HepG2 (cell line): Measurements from ENCODE around the gene CNTROB. TPM values are rescaled to one million over a fixed set of nuclear protein-coding genes. Genes with fewer than 3 reads are reported as not detected.

ENCODE experiments used
- ATAC-seq: fragments of 200-7000 bp; cut with Tn5 transposase; 3 replicates; pipeline ENCODE4 v1.9.1; 2020; ENCODE audit warnings: mild to moderate bottlenecking, moderate library complexity
- BruUV-seq: library from RNA; stranded (reverse); fragments of 400-500 nt; replicated peaks from 2 replicates; lab custom pipeline; 2021; lab: Mats Ljungman, UMichigan
- CTCF ChIA-PET: fragments of 300-600 bp; formaldehyde crosslinking; extraction: SDS; loops from one replicate; lab custom pipeline; 2021; ENCODE audit warnings: low total read pairs, inconsistent platforms, low intra/inter-chr PET ratio; lab: Yijun Ruan, JAX
- POLR2A ChIA-PET: fragments of 350-600 bp; sonication (Branson Sonifier 250); formaldehyde crosslinking; loops from one replicate; lab custom pipeline; 2020; ENCODE audit warnings: antibody characterized with exemption, inconsistent platforms; lab: Yijun Ruan, JAX
- DNase-seq: peaks from one replicate; pipeline ENCODE4 v3.0.0-alpha.2; 2015; ENCODE audit warnings: low spot score
- FAIRE-seq: peaks from 3 replicates; lab custom pipeline; 2011; peaks lifted over from hg19 to GRCh38; lab: Jason Lieb, UNC
- H2AFZ ChIP-seq: one replicate; pipeline ENCODE4 v1.6.1; 2011; ENCODE audit warnings: low read length, inconsistent platforms
- H3K27ac ChIP-seq: fragments of 300-600 bp; 3 replicates; pipeline ENCODE4 v1.8.0; 2011; ENCODE audit warnings: mixed run types, mild to moderate bottlenecking, mixed read lengths, low read length, inconsistent platforms; ENCODE audit not compliant: insufficient read depth; ENCODE audit errors: extremely low read length
- H3K27me3 ChIP-seq, 2 experiments: fragments of 200-600 bp in 1 of 2; 2 replicates in 1 of 2; 3 replicates in 1 of 2; pipeline versions ENCODE4 v1.6.0 to v1.8.0; 2011; ENCODE audit warnings: low read length in 2 of 2, mild to moderate bottlenecking in 2 of 2, moderate library complexity in 2 of 2, inconsistent platforms in 1 of 2; ENCODE audit not compliant: insufficient read depth in 2 of 2, control insufficient read depth in 1 of 2
- H3K36me3 ChIP-seq, 2 experiments: fragments of 200-600 bp in 1 of 2; replicated peaks in 1 of 2; 2 replicates in 1 of 2; 3 replicates in 1 of 2; pipeline versions ENCODE4 v1.5.1 to v1.8.0; 2011; ENCODE audit warnings: low read length in 2 of 2, inconsistent platforms in 1 of 2; ENCODE audit not compliant: insufficient read depth in 2 of 2, control insufficient read depth in 1 of 2
- H3K4me1 ChIP-seq: 2 replicates; pipeline ENCODE4 v1.5.1; 2012; ENCODE audit warnings: low read length, inconsistent platforms; ENCODE audit not compliant: insufficient read depth
- H3K4me2 ChIP-seq: 2 replicates; pipeline ENCODE4 v1.6.0; 2011; ENCODE audit warnings: low read depth, low read length, inconsistent platforms
- H3K4me3 ChIP-seq, 3 experiments: fragments of 200-600 bp in 1 of 3; sonication (generic), shearing (Covaris generic) in 1 of 3; replicated peaks in 1 of 3; 2 replicates each; pipeline ENCODE4 v1.5.1; 2011 to 2016; ENCODE audit warnings: low read length in 3 of 3, inconsistent platforms in 2 of 3, low read depth in 2 of 3, mild to moderate bottlenecking in 2 of 3, control low read depth in 1 of 3, mixed read lengths in 1 of 3; ENCODE audit not compliant: insufficient read depth in 1 of 3
- H3K79me2 ChIP-seq: one replicate; pipeline ENCODE4 v1.6.1; 2011; ENCODE audit warnings: low read length, inconsistent platforms; ENCODE audit not compliant: insufficient read depth
- H3K9ac ChIP-seq: 2 replicates; pipeline ENCODE4 v1.6.0; 2011; ENCODE audit warnings: mild to moderate bottlenecking, low read depth, low read length, inconsistent platforms; ENCODE audit not compliant: insufficient read depth
- H3K9me3 ChIP-seq: 2 replicates; pipeline ENCODE4 v1.5.1; 2012; ENCODE audit warnings: mild to moderate bottlenecking, low read length
- H4K20me1 ChIP-seq: 2 replicates; pipeline ENCODE4 v1.6.0; 2011; ENCODE audit warnings: inconsistent platforms, mild to moderate bottlenecking, low read length, moderate library complexity; ENCODE audit not compliant: insufficient read depth
- HNF4G ChIP-seq, 2 experiments: sonication (generic) in 1 of 2; formaldehyde crosslinking in 1 of 2; IDR thresholded peaks; 2 replicates each; pipeline versions ENCODE4 v1.4.0 to v1.6.1; 2011 to 2020; ENCODE audit warnings: borderline replicate concordance in 2 of 2, low read depth in 2 of 2, mild to moderate bottlenecking in 2 of 2, low read length in 1 of 2, missing genetic modification reagents in 1 of 2, moderate library complexity in 1 of 2
- ZMYM4 ChIP-seq: sonication (generic); formaldehyde crosslinking; IDR thresholded peaks from 2 replicates; pipeline ENCODE4 v1.8.1; 2023; ENCODE audit warnings: mild to moderate bottlenecking, missing genetic modification reagents
- ZNF263 ChIP-seq: sonication (generic); formaldehyde crosslinking; IDR thresholded peaks from 2 replicates; pipeline ENCODE4 v1.4.0; 2020; ENCODE audit warnings: missing genetic modification reagents
- WGBS: methylation state at CpG from one replicate; pipeline ENCODE4 v1.1.6; 2017; ENCODE audit warnings: low lambda C conversion rate; 5-methylcytosine and 5-hydroxymethylcytosine counted together
- in situ Hi-C: cut with HindIII; loops from 2 replicates; pipeline ENCODE4 v1.10.0; 2017; ENCODE audit warnings: low pct_unique_long_range_greater_than_20kb; ENCODE audit not compliant: extremely low pct_ligation_motif_present
- intact Hi-C: fragments of 100-400 bp; cut with micrococcal nuclease; formaldehyde crosslinking; loops from one replicate; pipeline ENCODE4 v1.10.0; 2022; ENCODE audit not compliant: unreplicated experiment
- polyA plus RNA-seq, 8 experiments: library from polyadenylated mRNA; depleted of rRNA in 3 of 8; stranded (reverse) in 7 of 8; unstranded in 1 of 8; fragments of >200 nt; fragmentation: Illumina TruSeq in 4 of 8; extraction: Trizol in 4 of 8; gene quantifications; 2 replicates each; pipeline versions ENCODE4 v1.2.1 to v1.2.3, GENCODE V29; 2011 to 2016; ENCODE audit warnings: low read depth in 4 of 8, missing spikeins in 1 of 8, mixed read lengths in 1 of 8; ENCODE audit not compliant: insufficient read depth in 1 of 8
- total RNA-seq, 5 experiments: library from RNA; depleted of rRNA; stranded (reverse); fragments of >200 nt; fragmentation: Illumina TruSeq; extraction: Trizol; gene quantifications; 2 replicates each; pipeline ENCODE4 v1.2.3, GENCODE V29; 2016; ENCODE audit warnings: low read depth in 1 of 5

The CNTROB gene
- total and polyA plus RNA-seq, 2 of the 13 experiments (the other 11 are each of a cell fraction or from before 2014, with no cell fraction given) = 21.2 to 24.1 TPM

GRCh38 chr17:7883781-7884386, 48.1 kb upstream of the CNTROB start:
- no peak overlapping the region for H3K9ac ChIP-seq
- no peaks in the 10 kb centered on the region for H3K9me3 ChIP-seq
- no peaks in the 10 kb centered on the region for H3K79me2 ChIP-seq
- BruUV-seq = no TSS peak
- H3K27ac ChIP-seq = no peak overlapping the region
- in situ Hi-C loops = no loop called here
- no peak overlapping the region for H2AFZ ChIP-seq
- H4K20me1 ChIP-seq = no peaks in the 10 kb centered on the region
- POLR2A ChIA-PET = no interaction called here
- peaks cover 1 to 22% of the 10 kb centered on the region in 2 experiments; a peak in 2 of 5 replicates for H3K27me3 ChIP-seq
- WGBS = 82% methylated on average over 3 of the region's 3 CpGs
- H3K4me3 ChIP-seq = no peak overlapping the region
- TF ChIP-seq HNF4G (IDR thresholded peaks at IDR 0.05; ENCODE audit: borderline replicate concordance, low read depth, low read length) (no peak), HNF4G (CRISPR knock-in tag; IDR thresholded peaks at IDR 0.05; ENCODE audit: borderline replicate concordance, low read depth) (no peak)
- TF ChIP-seq, all 625 proteins: peak for 0
- CTCF ChIA-PET = no interaction called here
- ATAC-seq = no peak
- Histone ChIP-seq H3K4me1 (peaks cover 49% of the 10 kb centered on the region), H3K36me3 (no peaks in the 10 kb centered on the region), H3K4me2 (no peak overlapping the region)
- FAIRE-seq = no peak
- DNase-seq = no peak
- intact Hi-C loops = no loop called here

GRCh38 chr17:7884581-7885366, 47.2 kb upstream of the CNTROB start:
- H2AFZ ChIP-seq = no peak overlapping the region
- H3K79me2 ChIP-seq = no peaks in the 10 kb centered on the region
- peak; percentile 69 for TF ChIP-seq ZNF263 (CRISPR knock-in tag)
- TF ChIP-seq ZMYM4 = no peak
- intact Hi-C loops = no loop called here
- no peaks in the 10 kb centered on the region for H3K36me3 ChIP-seq
- in situ Hi-C loops = no loop called here
- ATAC-seq (no peak), FAIRE-seq (no peak), DNase-seq (no peak)
- H3K9me3 ChIP-seq = no peaks in the 10 kb centered on the region
- no TSS peak for BruUV-seq
- H3K4me2 ChIP-seq = no peak overlapping the region; the same call in 1 of the 2 replicates
- H3K27me3 ChIP-seq = peaks cover 1 to 22% of the 10 kb centered on the region in 2 experiments; a peak in 2 of 5 replicates
- ChIA-PET CTCF (no interaction called here), POLR2A (interaction anchor here (1.5 to 1.7 kb wide), 2 partner anchors 21 to 28 kb away, joined by 4 to 6 read pairs; partner anchors contain the start of gene NAA38)
- 5% methylated on average over 29 of the region's 100 CpGs for WGBS
- H3K4me3 ChIP-seq = peak overlapping the region in 2 of 3 experiments; percentile 68 to 76; a peak in 4 of 6 replicates
- H3K4me1 ChIP-seq = peaks cover 58% of the 10 kb centered on the region
- no peaks in the 10 kb centered on the region for H4K20me1 ChIP-seq
- no peak overlapping the region for H3K9ac ChIP-seq
- H3K27ac ChIP-seq = no peak overlapping the region
